HG03097 (cell line): ENCODE measurements around the gene VSIR.

Experiments
- ATAC-seq: cut with Tn5 transposase; IDR thresholded peaks from one replicate; pipeline ENCODE4 v1.9.1; 2021; ENCODE audit not compliant: unreplicated experiment, low FRiP score

Gene VSIR

GRCh38 chr10:71698737-71699136, 74.6 kb downstream of the VSIR start:
- ATAC-seq, result no peak

GRCh38 chr10:71697938-71698709, 75.2 kb downstream of the VSIR start:
- ATAC-seq, result no peak
